Effector CD4-positive, alpha-beta T cell (primary cell): ENCODE measurements around the gene SPAM1. TPM values are rescaled to one million over a fixed set of nuclear protein-coding genes. Genes with fewer than 3 reads are reported as not detected.
"Not testable (repeated sequence)": the region's sequence is repeated elsewhere in the genome, so short reads cannot be mapped to it uniquely, and the experiment has no call there.

Experiments used
- DNase-seq: peaks from one replicate; pipeline ENCODE4 v3.0.0-alpha.2; 2020
- total RNA-seq: gene quantifications from one replicate; lab custom pipeline; 2026; lab: John Stamatoyannopoulos, UW

Gene SPAM1
- total RNA-seq, result not detected

GRCh38 chr7:123924941-123925340 lies at the start of gene SPAM1:
TSS of gene SPAM1 (plus strand) at chr7:123925241. CDS start at chr7:123953571, 28,330 bp downstream.
- DNase-seq, result no peak

- DNase-seq, result no peak
Measured at GRCh38 chr7:123876557-123877256, 48.3 kb upstream of the SPAM1 start.

- DNase-seq, result no peak
Measured at GRCh38 chr7:123879628-123880027, 45.4 kb upstream of the SPAM1 start.

GRCh38 chr7:123881300-123881699 lies 43.7 kb upstream of the SPAM1 start:
- DNase-seq, result no peak

- no peak for DNase-seq
Measured at GRCh38 chr7:123883154-123883553, 41.9 kb upstream of the SPAM1 start.

GRCh38 chr7:123888192-123888591 lies 36.8 kb upstream of the SPAM1 start:
- DNase-seq, result no peak

- DNase-seq, result not testable (repeated sequence)
Measured at GRCh38 chr7:123894753-123895152, 30.3 kb upstream of the SPAM1 start.

- no peak for DNase-seq
Measured at GRCh38 chr7:123901101-123901500, 23.9 kb upstream of the SPAM1 start.

- DNase-seq, result no peak
Measured at GRCh38 chr7:123905714-123906113, 19.3 kb upstream of the SPAM1 start.

- no peak for DNase-seq
Measured at GRCh38 chr7:123916240-123916724, 8.8 kb upstream of the SPAM1 start.

GRCh38 chr7:123917878-123918277 lies 7.2 kb upstream of the SPAM1 start:
- no peak for DNase-seq

- no peak for DNase-seq
Measured at GRCh38 chr7:123918309-123918708, 6.7 kb upstream of the SPAM1 start.

GRCh38 chr7:123923599-123923998 lies 1.4 kb upstream of the SPAM1 start:
- no peak for DNase-seq

GRCh38 chr7:123929107-123929506 lies 4.1 kb downstream of the SPAM1 start:
- DNase-seq, result no peak

- no peak for DNase-seq
Measured at GRCh38 chr7:123929655-123930054, 4.6 kb downstream of the SPAM1 start.

- no peak for DNase-seq
Measured at GRCh38 chr7:123935436-123936381, 10.7 kb downstream of the SPAM1 start.

GRCh38 chr7:123936388-123936787 lies 11.3 kb downstream of the SPAM1 start:
- no peak for DNase-seq

- no peak for DNase-seq
Measured at GRCh38 chr7:123939784-123940183, 14.7 kb downstream of the SPAM1 start.

GRCh38 chr7:123941391-123942180 lies 16.5 kb downstream of the SPAM1 start:
- no peak for DNase-seq

GRCh38 chr7:123944395-123944794 lies 19.4 kb downstream of the SPAM1 start:
- DNase-seq, result no peak

- no peak for DNase-seq
Measured at GRCh38 chr7:123945938-123946337, 20.9 kb downstream of the SPAM1 start.

- DNase-seq, result no peak
Measured at GRCh38 chr7:123948136-123948535, 23.1 kb downstream of the SPAM1 start.

- no peak for DNase-seq
Measured at GRCh38 chr7:123958186-123958703, 33.2 kb downstream of the SPAM1 start.
